H1 (cell line): Measurements from ENCODE around the gene CERS3. TPM values are rescaled to one million over a fixed set of nuclear protein-coding genes. Genes with fewer than 3 reads are reported as not detected.

Source experiments
- CREB1 ChIP-seq: IDR thresholded peaks from 2 replicates; pipeline ENCODE4 v1.6.1; 2012; ENCODE audit warnings: inconsistent platforms
- MAFK ChIP-seq: IDR thresholded peaks from 2 replicates; pipeline ENCODE4 v1.6.1; 2012; ENCODE audit warnings: low read depth, mild to moderate bottlenecking, improper control_type of control experiment, low read length
- POLR2A ChIP-seq, 2 experiments: IDR thresholded peaks; 1 replicate in 1 of 2; 2 replicates in 1 of 2; pipeline ENCODE4 v1.6.1; 2011; ENCODE audit warnings: low read depth in 2 of 2, low read length in 2 of 2, mild to moderate bottlenecking in 2 of 2; ENCODE audit errors: control extremely low read depth in 1 of 2
- RNF2 ChIP-seq: fragments of 200-900, 300-1000 bp; sonication (generic); IDR thresholded peaks from 2 replicates; pipeline ENCODE4 v1.7.1; 2016; ENCODE audit warnings: borderline replicate concordance, low read depth, mild to moderate bottlenecking, antibody characterized with exemption, low read length; ENCODE audit not compliant: poor library complexity, severe bottlenecking; ENCODE audit errors: missing control alignments
- TCF12 ChIP-seq: IDR thresholded peaks from 2 replicates; pipeline ENCODE4 v1.6.1; 2011; ENCODE audit warnings: low read depth, mild to moderate bottlenecking, low read length
- polyA plus RNA-seq, 7 experiments: library from polyadenylated mRNA; depleted of rRNA in 3 of 7; stranded (reverse) in 5 of 7; unstranded in 2 of 7; fragments of >200 nt in 5 of 7; fragments of 200-250 nt in 2 of 7; gene quantifications; 1 replicate in 5 of 7; 2 replicates in 1 of 7; 4 replicates in 1 of 7; pipeline versions ENCODE4 v1.2.1 to v1.2.3, GENCODE V29; 2011 to 2013; ENCODE audit warnings: missing spikeins in 2 of 7, mixed read lengths in 2 of 7
- total RNA-seq: library from RNA; stranded (reverse); fragmentation: NEBNext Ultra II Directional; extraction: Animal tissue kit (Norgen Biotek cat#: 25700); gene quantifications from 2 replicates; pipeline ENCODE4 v1.2.1, GENCODE V29; 2021
- TF ChIP-seq, protein P1 (sequence below): fragments of 300-600 bp; sonication (generic); IDR thresholded peaks from 2 replicates; pipeline ENCODE4 v1.7.1; 2012; ENCODE audit warnings: low read length, moderate library complexity, mild to moderate bottlenecking, inconsistent platforms; ENCODE audit not compliant: insufficient replicate concordance
- TF ChIP-seq, protein P2 (sequence below): IDR thresholded peaks from 2 replicates; pipeline ENCODE4 v1.6.1; 2012; ENCODE audit warnings: inconsistent platforms

CERS3 gene
- total and polyA plus RNA-seq, 2 of the 8 experiments (the other 6 are each of a cell fraction or from before 2014, with no cell fraction given): 0.62 TPM; not detected in 1

DNA sequence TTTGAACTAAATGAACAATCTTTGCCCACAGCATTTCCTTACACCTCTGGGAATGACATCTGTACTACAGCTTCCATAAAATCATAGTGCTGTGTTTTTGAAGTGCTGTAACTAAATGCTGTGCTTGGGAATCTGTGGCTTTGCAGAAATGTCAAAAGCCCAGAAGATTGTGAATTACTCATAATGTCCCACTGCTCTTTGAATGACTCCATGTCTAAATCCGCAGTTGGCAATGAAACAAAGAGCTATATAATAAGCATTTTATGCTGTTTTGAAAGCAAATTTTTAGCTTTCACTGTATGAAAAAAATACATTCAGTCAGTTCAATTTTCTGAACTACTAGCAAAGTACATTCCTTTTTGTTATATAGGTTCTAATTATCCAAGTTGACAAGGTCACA lies 98.3 kb downstream of the CERS3 start (continued):
- TF ChIP-seq, protein P1, sequence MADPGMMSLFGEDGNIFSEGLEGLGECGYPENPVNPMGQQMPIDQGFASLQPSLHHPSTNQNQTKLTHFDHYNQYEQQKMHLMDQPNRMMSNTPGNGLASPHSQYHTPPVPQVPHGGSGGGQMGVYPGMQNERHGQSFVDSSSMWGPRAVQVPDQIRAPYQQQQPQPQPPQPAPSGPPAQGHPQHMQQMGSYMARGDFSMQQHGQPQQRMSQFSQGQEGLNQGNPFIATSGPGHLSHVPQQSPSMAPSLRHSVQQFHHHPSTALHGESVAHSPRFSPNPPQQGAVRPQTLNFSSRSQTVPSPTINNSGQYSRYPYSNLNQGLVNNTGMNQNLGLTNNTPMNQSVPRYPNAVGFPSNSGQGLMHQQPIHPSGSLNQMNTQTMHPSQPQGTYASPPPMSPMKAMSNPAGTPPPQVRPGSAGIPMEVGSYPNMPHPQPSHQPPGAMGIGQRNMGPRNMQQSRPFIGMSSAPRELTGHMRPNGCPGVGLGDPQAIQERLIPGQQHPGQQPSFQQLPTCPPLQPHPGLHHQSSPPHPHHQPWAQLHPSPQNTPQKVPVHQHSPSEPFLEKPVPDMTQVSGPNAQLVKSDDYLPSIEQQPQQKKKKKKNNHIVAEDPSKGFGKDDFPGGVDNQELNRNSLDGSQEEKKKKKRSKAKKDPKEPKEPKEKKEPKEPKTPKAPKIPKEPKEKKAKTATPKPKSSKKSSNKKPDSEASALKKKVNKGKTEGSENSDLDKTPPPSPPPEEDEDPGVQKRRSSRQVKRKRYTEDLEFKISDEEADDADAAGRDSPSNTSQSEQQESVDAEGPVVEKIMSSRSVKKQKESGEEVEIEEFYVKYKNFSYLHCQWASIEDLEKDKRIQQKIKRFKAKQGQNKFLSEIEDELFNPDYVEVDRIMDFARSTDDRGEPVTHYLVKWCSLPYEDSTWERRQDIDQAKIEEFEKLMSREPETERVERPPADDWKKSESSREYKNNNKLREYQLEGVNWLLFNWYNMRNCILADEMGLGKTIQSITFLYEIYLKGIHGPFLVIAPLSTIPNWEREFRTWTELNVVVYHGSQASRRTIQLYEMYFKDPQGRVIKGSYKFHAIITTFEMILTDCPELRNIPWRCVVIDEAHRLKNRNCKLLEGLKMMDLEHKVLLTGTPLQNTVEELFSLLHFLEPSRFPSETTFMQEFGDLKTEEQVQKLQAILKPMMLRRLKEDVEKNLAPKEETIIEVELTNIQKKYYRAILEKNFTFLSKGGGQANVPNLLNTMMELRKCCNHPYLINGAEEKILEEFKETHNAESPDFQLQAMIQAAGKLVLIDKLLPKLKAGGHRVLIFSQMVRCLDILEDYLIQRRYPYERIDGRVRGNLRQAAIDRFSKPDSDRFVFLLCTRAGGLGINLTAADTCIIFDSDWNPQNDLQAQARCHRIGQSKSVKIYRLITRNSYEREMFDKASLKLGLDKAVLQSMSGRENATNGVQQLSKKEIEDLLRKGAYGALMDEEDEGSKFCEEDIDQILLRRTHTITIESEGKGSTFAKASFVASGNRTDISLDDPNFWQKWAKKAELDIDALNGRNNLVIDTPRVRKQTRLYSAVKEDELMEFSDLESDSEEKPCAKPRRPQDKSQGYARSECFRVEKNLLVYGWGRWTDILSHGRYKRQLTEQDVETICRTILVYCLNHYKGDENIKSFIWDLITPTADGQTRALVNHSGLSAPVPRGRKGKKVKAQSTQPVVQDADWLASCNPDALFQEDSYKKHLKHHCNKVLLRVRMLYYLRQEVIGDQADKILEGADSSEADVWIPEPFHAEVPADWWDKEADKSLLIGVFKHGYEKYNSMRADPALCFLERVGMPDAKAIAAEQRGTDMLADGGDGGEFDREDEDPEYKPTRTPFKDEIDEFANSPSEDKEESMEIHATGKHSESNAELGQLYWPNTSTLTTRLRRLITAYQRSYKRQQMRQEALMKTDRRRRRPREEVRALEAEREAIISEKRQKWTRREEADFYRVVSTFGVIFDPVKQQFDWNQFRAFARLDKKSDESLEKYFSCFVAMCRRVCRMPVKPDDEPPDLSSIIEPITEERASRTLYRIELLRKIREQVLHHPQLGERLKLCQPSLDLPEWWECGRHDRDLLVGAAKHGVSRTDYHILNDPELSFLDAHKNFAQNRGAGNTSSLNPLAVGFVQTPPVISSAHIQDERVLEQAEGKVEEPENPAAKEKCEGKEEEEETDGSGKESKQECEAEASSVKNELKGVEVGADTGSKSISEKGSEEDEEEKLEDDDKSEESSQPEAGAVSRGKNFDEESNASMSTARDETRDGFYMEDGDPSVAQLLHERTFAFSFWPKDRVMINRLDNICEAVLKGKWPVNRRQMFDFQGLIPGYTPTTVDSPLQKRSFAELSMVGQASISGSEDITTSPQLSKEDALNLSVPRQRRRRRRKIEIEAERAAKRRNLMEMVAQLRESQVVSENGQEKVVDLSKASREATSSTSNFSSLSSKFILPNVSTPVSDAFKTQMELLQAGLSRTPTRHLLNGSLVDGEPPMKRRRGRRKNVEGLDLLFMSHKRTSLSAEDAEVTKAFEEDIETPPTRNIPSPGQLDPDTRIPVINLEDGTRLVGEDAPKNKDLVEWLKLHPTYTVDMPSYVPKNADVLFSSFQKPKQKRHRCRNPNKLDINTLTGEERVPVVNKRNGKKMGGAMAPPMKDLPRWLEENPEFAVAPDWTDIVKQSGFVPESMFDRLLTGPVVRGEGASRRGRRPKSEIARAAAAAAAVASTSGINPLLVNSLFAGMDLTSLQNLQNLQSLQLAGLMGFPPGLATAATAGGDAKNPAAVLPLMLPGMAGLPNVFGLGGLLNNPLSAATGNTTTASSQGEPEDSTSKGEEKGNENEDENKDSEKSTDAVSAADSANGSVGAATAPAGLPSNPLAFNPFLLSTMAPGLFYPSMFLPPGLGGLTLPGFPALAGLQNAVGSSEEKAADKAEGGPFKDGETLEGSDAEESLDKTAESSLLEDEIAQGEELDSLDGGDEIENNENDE: no peak
- TF ChIP-seq POLR2A (IDR thresholded peaks at IDR 0.05; ENCODE audit: control extremely low read depth in 1 of 2, low read depth in 2 of 2, low read length in 2 of 2) (no peak), RNF2 (no peak), CREB1 (no peak), TCF12 (no peak), MAFK (no peak)
- TF ChIP-seq, protein P2, sequence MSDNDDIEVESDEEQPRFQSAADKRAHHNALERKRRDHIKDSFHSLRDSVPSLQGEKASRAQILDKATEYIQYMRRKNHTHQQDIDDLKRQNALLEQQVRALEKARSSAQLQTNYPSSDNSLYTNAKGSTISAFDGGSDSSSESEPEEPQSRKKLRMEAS: no peak
